LNCAP (cell line): ENCODE measurements around the gene RUNX2.

ENCODE experiments used
- TF ChIP-seq, protein P1 (sequence below): fragments of 450-650 bp; IDR thresholded peaks from 2 replicates; pipeline ENCODE4 v1.5.1; 2017; ENCODE audit warnings: mild to moderate bottlenecking

RUNX2 gene

GRCh38 chr6:45494416-45495135, 166.4 kb downstream of the RUNX2 start:
- TF ChIP-seq, protein P1, sequence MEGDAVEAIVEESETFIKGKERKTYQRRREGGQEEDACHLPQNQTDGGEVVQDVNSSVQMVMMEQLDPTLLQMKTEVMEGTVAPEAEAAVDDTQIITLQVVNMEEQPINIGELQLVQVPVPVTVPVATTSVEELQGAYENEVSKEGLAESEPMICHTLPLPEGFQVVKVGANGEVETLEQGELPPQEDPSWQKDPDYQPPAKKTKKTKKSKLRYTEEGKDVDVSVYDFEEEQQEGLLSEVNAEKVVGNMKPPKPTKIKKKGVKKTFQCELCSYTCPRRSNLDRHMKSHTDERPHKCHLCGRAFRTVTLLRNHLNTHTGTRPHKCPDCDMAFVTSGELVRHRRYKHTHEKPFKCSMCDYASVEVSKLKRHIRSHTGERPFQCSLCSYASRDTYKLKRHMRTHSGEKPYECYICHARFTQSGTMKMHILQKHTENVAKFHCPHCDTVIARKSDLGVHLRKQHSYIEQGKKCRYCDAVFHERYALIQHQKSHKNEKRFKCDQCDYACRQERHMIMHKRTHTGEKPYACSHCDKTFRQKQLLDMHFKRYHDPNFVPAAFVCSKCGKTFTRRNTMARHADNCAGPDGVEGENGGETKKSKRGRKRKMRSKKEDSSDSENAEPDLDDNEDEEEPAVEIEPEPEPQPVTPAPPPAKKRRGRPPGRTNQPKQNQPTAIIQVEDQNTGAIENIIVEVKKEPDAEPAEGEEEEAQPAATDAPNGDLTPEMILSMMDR = no peak

- TF ChIP-seq, protein P1 = no peak
Observed at GRCh38 chr6:45495429-45496084, 167.4 kb downstream of the RUNX2 start.

DNA sequence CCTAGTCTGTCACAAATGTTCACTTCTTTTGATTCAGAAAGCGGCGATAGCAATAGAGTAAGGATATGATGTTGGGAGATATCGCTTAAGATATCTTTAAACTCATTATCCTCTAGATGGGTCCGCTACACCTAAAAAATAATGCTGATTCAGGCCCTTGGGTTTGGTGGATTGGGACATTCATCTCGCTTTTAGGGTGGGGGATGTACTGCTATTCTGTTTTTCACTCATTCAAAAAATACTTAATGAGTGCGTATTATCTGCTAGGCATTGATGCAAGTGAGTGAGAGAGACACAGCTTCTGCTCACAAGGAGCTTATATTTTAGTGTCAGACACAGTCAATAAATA, 167.9 kb downstream of the RUNX2 start:
- TF ChIP-seq, protein P1 = no peak

DNA sequence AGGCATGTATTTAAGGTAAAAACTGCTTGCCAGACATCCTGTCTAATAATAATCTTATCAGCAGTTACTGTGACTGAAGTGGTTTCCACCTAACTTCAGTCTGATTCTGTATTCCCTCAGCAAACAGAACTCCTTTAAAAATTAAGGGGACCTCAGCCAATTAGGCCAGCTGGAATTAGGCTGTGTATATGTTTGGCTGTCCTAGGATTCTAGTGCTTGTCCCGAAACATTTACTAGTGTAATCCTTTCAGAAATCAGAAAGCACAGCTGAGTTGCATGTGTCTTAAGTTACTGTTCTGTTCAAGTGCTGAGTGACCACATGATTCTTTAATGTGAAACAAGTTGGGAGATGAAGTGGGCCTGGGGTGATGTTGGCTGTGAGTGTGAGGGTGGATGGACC, 170.5 kb downstream of the RUNX2 start:
- TF ChIP-seq, protein P1 = no peak

DNA sequence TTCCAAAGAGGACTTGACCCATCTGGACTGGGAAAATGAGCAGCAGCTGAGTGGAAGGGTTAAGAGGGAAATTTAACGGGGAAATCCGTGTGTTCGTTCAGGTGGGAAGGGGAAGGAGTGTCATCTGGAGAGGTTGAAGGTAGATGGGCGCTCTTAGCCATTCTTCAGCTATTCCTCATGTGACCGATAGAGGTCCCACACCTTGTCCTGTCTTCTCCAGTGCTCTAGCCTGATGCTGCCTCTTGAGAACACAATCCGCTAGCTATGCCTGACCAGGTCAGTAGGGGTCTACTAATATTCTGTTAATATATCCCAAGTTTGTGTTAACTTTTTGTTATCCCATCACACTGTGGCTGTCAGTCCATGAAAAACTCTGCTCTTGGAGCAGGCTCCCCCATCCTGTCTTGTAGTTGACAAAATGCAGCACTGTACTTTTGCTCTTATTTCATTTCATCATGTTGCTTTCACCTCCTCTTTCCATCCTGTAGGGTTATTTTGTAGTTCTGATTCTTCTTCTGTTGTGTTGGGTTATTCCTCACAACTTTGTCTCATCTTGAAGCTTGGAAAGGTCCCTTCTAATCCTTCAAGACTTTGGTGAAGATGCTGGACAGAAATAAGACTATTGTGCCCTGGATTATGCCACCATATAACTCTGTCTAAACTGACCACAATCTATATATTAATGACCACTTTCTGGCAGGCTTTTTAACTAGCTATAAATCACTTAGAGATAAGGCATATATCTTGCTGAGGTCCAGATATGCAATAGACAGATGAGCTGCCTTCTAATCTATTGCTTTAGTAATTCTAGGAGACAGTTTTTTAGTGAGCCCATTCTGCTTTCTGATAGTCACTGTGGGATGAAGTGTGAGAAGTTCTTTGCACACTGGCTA, 173.0 kb downstream of the RUNX2 start:
- TF ChIP-seq, protein P1 = no peak

DNA sequence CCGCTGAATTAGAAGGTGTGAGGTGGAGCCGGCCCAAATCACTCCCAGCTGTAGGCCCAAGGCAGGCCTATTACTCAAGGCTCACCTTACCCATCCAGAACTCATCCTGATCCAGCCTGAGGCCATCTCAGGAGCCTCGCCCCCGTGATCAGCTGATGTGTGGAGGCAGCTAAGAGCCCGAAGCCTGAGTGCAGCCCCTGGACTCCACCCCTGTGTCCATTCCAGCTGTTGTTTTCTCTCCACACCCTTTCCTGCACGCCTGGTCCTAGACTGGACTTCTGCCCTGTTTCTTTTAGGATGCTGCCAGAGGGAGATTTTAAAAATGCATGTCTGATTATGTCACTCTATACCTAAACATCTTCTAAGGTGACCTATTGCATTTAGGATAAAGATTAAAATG, 174.3 kb downstream of the RUNX2 start:
- TF ChIP-seq, protein P1 = no peak

- TF ChIP-seq, protein P1 = no peak
Observed at GRCh38 chr6:45504947-45505346, 176.8 kb downstream of the RUNX2 start.
